K562 (cell line): Measurements from ENCODE around the gene RALGAPA2. TPM values are rescaled to one million over a fixed set of nuclear protein-coding genes. Genes with fewer than 3 reads are reported as not detected.

Experiments
- ATAC-seq: fragments of 200-7000 bp; cut with Tn5 transposase; 3 replicates; pipeline ENCODE4 v1.9.1; 2020; ENCODE audit warnings: moderate library complexity
- BruUV-seq: library from RNA; stranded (reverse); fragments of 400-500 nt; replicated peaks from 2 replicates; lab custom pipeline; 2021; lab: Mats Ljungman, UMichigan
- CTCF ChIA-PET: fragments of 300-600 bp; formaldehyde crosslinking; extraction: SDS; loops from one replicate; lab custom pipeline; 2021; ENCODE audit warnings: low intra/inter-chr PET ratio; lab: Yijun Ruan, JAX
- POLR2A ChIA-PET: fragments of 300-600, 350-650 bp; sonication (Branson Sonifier 250); formaldehyde crosslinking; extraction: SDS; loops from one replicate; lab custom pipeline; 2021; ENCODE audit warnings: antibody characterized with exemption, inconsistent platforms; lab: Yijun Ruan, JAX
- DNase-seq, 4 experiments: peaks; one replicate each; pipeline versions ENCODE4 v3.0.0 to v3.0.0-alpha.2; 2011 to 2018; ENCODE audit warnings: low spot score in 3 of 4, mixed read lengths in 3 of 4; ENCODE audit errors: extremely low read depth in 1 of 4
- FAIRE-seq: peaks from 2 replicates; lab custom pipeline; 2011; peaks lifted over from hg19 to GRCh38; lab: Jason Lieb, UNC
- H2AFZ ChIP-seq: 2 replicates; pipeline ENCODE4 v1.6.0; 2011; ENCODE audit warnings: low read depth, low read length, control low read depth, inconsistent platforms
- H3K27ac ChIP-seq: fragments of 200-600 bp; 3 replicates; pipeline ENCODE4 v1.8.0; 2011; ENCODE audit warnings: low read depth, mild to moderate bottlenecking, control low read depth, inconsistent platforms, low read length, moderate library complexity, mixed read lengths; ENCODE audit errors: extremely low read depth
- H3K27me3 ChIP-seq, 2 experiments: fragments of 300-600 bp in 1 of 2; 2 replicates in 1 of 2; 3 replicates in 1 of 2; pipeline versions ENCODE4 v1.6.0 to v1.8.0; 2011; ENCODE audit warnings: inconsistent platforms in 2 of 2, low read length in 2 of 2, mild to moderate bottlenecking in 1 of 2, mixed read lengths in 1 of 2, moderate library complexity in 1 of 2; ENCODE audit not compliant: control insufficient read depth in 2 of 2, insufficient read depth in 2 of 2
- H3K36me3 ChIP-seq: fragments of 300-600 bp; 3 replicates; pipeline ENCODE4 v1.8.0; 2011; ENCODE audit warnings: mild to moderate bottlenecking, low read length, inconsistent platforms; ENCODE audit not compliant: control insufficient read depth, insufficient read depth
- H3K4me1 ChIP-seq, 2 experiments: fragments of 200-600 bp in 1 of 2; replicated peaks in 1 of 2; 2 replicates in 1 of 2; 3 replicates in 1 of 2; pipeline versions ENCODE4 v1.5.1 to v1.8.0; 2011; ENCODE audit warnings: inconsistent platforms in 2 of 2, low read length in 2 of 2, mild to moderate bottlenecking in 1 of 2, mixed read lengths in 1 of 2, moderate library complexity in 1 of 2; ENCODE audit not compliant: control insufficient read depth in 2 of 2, insufficient read depth in 2 of 2
- H3K4me2 ChIP-seq: 2 replicates; pipeline ENCODE4 v1.6.1; 2011; ENCODE audit warnings: low read length, control low read depth, inconsistent platforms, mixed read lengths; ENCODE audit not compliant: insufficient read depth
- H3K4me3 ChIP-seq: fragments of 200-600 bp; sonication (generic), shearing (Covaris generic); 2 replicates; pipeline ENCODE4 v1.5.1; 2016; ENCODE audit warnings: control low read depth, inconsistent platforms
- H3K79me2 ChIP-seq: fragments of 200-600 bp; 3 replicates; pipeline ENCODE4 v1.8.0; 2011; ENCODE audit warnings: low read length, inconsistent platforms; ENCODE audit not compliant: control insufficient read depth, insufficient read depth
- H3K9ac ChIP-seq, 2 experiments: 2 replicates each; pipeline versions ENCODE4 v1.6.0 to v1.6.1; 2011; ENCODE audit warnings: low read depth in 2 of 2, low read length in 2 of 2, control low read depth in 1 of 2, inconsistent platforms in 1 of 2, mild to moderate bottlenecking in 1 of 2, mixed read lengths in 1 of 2; ENCODE audit not compliant: insufficient read depth in 1 of 2
- H3K9me1 ChIP-seq: one replicate; pipeline ENCODE4 v1.6.0; 2011; ENCODE audit warnings: inconsistent platforms, mild to moderate bottlenecking, low read length, moderate library complexity; ENCODE audit not compliant: control insufficient read depth, insufficient read depth
- H3K9me3 ChIP-seq: replicated peaks from 2 replicates; pipeline ENCODE4 v1.5.1; 2011; ENCODE audit warnings: low read depth, low read length, inconsistent platforms; ENCODE audit not compliant: control insufficient read depth, insufficient read depth
- H4K20me1 ChIP-seq: replicated peaks from 2 replicates; pipeline ENCODE4 v1.6.1; 2011; ENCODE audit warnings: low read length, inconsistent platforms, mixed read lengths; ENCODE audit not compliant: control insufficient read depth, insufficient read depth
- COPS2 ChIP-seq: fragments of 450-650 bp; conservative IDR thresholded peaks from 2 replicates; pipeline ENCODE4 v1.6.1; 2016; ENCODE audit warnings: mild to moderate bottlenecking, moderate library complexity
- GABPA ChIP-seq: fragments of 200-800 bp; sonication (Bioruptor generic); conservative IDR thresholded peaks from 2 replicates; pipeline ENCODE4 v1.6.1; 2016; ENCODE audit warnings: low read depth, missing genetic modification characterization, missing compliant biosample characterization
- KDM2B ChIP-seq: fragments of 250-450 bp; sonication (Bioruptor Pico); IDR thresholded peaks from 2 replicates; pipeline ENCODE4 v1.8.0; 2021; ENCODE audit warnings: mild to moderate bottlenecking, moderate library complexity
- MXD1 ChIP-seq: fragments of 250-450 bp; sonication (Bioruptor Pico); IDR thresholded peaks from 2 replicates; pipeline ENCODE4 v1.8.0; 2021; ENCODE audit warnings: borderline replicate concordance, mild to moderate bottlenecking, moderate library complexity; ENCODE audit not compliant: poor library complexity, severe bottlenecking
- MYNN ChIP-seq, 2 experiments: sonication (generic); formaldehyde crosslinking in 1 of 2; IDR thresholded peaks; 2 replicates each; pipeline versions ENCODE4 v1.5.0 to v1.6.1; 2016 to 2020; ENCODE audit warnings: antibody characterized with exemption in 1 of 2, missing genetic modification reagents in 1 of 2
- NR2C2 ChIP-seq, 2 experiments: fragments of 200-800 bp in 1 of 2; sonication (Bioruptor generic) in 1 of 2; sonication (generic) in 1 of 2; formaldehyde crosslinking in 1 of 2; IDR thresholded peaks; 2 replicates each; pipeline versions ENCODE4 v1.6.1 to v1.8.0; 2016 to 2022; ENCODE audit warnings: mild to moderate bottlenecking in 1 of 2, missing compliant biosample characterization in 1 of 2, missing genetic modification characterization in 1 of 2, missing genetic modification reagents in 1 of 2
- RBM39 ChIP-seq: fragments of 200-400 bp; formaldehyde crosslinking; optimal IDR thresholded peaks from 2 replicates; pipeline ENCODE3; 2018; ENCODE audit warnings: low read depth, low read length
- RFX7 ChIP-seq: fragments of 250-450 bp; sonication (Bioruptor Pico); IDR thresholded peaks from 2 replicates; pipeline ENCODE4 v1.5.1; 2021; ENCODE audit warnings: mild to moderate bottlenecking
- RNF2 ChIP-seq: sonication (generic); IDR thresholded peaks from 2 replicates; pipeline ENCODE4 v1.6.1; 2016
- SMAD4 ChIP-seq: fragments of 250-450 bp; sonication (Bioruptor Pico); conservative IDR thresholded peaks from 2 replicates; pipeline ENCODE4 v1.8.0; 2021; ENCODE audit warnings: inconsistent platforms, mild to moderate bottlenecking, moderate library complexity
- ZNF277 ChIP-seq: fragments of 250-450 bp; sonication (Bioruptor Pico); IDR thresholded peaks from 2 replicates; pipeline ENCODE4 v1.8.0; 2022; ENCODE audit warnings: inconsistent platforms, mild to moderate bottlenecking, moderate library complexity, borderline replicate concordance
- ZNF696 ChIP-seq: fragments of 250-450 bp; sonication (Bioruptor Pico); conservative IDR thresholded peaks from 2 replicates; pipeline ENCODE4 v1.4.0; 2020; ENCODE audit warnings: mild to moderate bottlenecking, moderate library complexity
- WGBS: fragments of 100-300 bp; shearing (Covaris generic); methylation state at CpG from one replicate; pipeline ENCODE4 v1.1.6; 2016; ENCODE audit warnings: low coverage, mixed read lengths; ENCODE audit not compliant: insufficient coverage; ENCODE audit errors: missing lambda C conversion rate; 5-methylcytosine and 5-hydroxymethylcytosine counted together
- in situ Hi-C: fragments of 300-500 bp; cut with MboI; formaldehyde crosslinking; loops from 4 replicates; pipeline ENCODE4 v1.15.0; 2018; ENCODE audit warnings: inconsistent platforms, mixed read lengths
- intact Hi-C: fragments of 100-400 bp; cut with micrococcal nuclease; formaldehyde crosslinking; loops from 2 replicates; pipeline ENCODE4 v1.14.2; 2022
- polyA plus RNA-seq, 8 experiments: library from polyadenylated mRNA; depleted of rRNA in 4 of 8; stranded (reverse) in 5 of 8; unstranded in 3 of 8; fragments of >200 nt; fragmentation: Nextera tagmentation in 2 of 8; fragmentation: Illumina TruSeq in 1 of 8; extraction: Ambion mirVana in 2 of 8; extraction: Trizol in 1 of 8; gene quantifications; 2 replicates each; pipeline versions ENCODE4 v1.2.1 to v1.2.3, GENCODE V29; 2011 to 2014; ENCODE audit warnings: inconsistent platforms in 1 of 8, missing spikeins in 1 of 8
- total RNA-seq, 7 experiments: library from RNA; depleted of rRNA in 6 of 7; stranded (reverse); fragments of >200 nt in 6 of 7; fragmentation: Illumina TruSeq in 2 of 7; extraction: Trizol in 2 of 7; gene quantifications; 2 replicates each; pipeline versions ENCODE4 v1.2.1 to v1.2.3, GENCODE V29; 2011 to 2021; ENCODE audit warnings: low replicate concordance in 1 of 7

RALGAPA2 gene
- total and polyA plus RNA-seq, 9 of the 15 experiments (the other 6 are each of a cell fraction or from before 2014, with no cell fraction given) = 0.35 to 2.7 (median 1.4) TPM

GRCh38 chr20:20525214-20525613 is 187.2 kb downstream of the RALGAPA2 start:
- no TSS peak for BruUV-seq
- no peak overlapping the region for H3K4me3 ChIP-seq
- no peak overlapping the region for H3K27ac ChIP-seq
- H3K79me2 ChIP-seq = no peaks in the 10 kb centered on the region
- FAIRE-seq (no peak), DNase-seq (no peak), ATAC-seq (no peak)
- intact Hi-C loops = no loop called here
- no peak overlapping the region for H3K4me2 ChIP-seq
- in situ Hi-C loops = no loop called here
- H3K27me3 ChIP-seq = no peaks in the 10 kb centered on the region
- WGBS = 0% methylated on average over 2 of the region's 2 CpGs
- no peak overlapping the region for H3K9ac ChIP-seq
- no peaks in the 10 kb centered on the region for H3K4me1 ChIP-seq
- TF ChIP-seq RBM39 = no peak
- TF ChIP-seq COPS2 = no peak
- TF ChIP-seq MXD1 (CRISPR knock-in tag) = no peak
- TF ChIP-seq NR2C2 (CRISPR knock-in tag; IDR thresholded peaks at IDR 0.05) = no peak
- no peak for TF ChIP-seq NR2C2 (tag; IDR thresholded peaks at IDR 0.05)
- no peaks in the 10 kb centered on the region for H4K20me1 ChIP-seq
- H3K9me3 ChIP-seq = no peaks in the 10 kb centered on the region
- no peaks in the 10 kb centered on the region for H3K36me3 ChIP-seq
- POLR2A ChIA-PET = interaction anchor here (0.7 kb wide), 1 partner anchor 11 kb away, joined by 3 read pairs; no protein-coding TSS in a partner anchor
- no peaks in the 10 kb centered on the region for H3K9me1 ChIP-seq
- H2AFZ ChIP-seq = no peak overlapping the region
- CTCF ChIA-PET = no interaction called here

GRCh38 chr20:20524756-20525155 is 187.7 kb downstream of the RALGAPA2 start:
- Histone ChIP-seq H2AFZ (no peak overlapping the region), H3K27ac (no peak overlapping the region), H3K4me1 (no peaks in the 10 kb centered on the region), H3K27me3 (no peaks in the 10 kb centered on the region), H3K4me2 (no peak overlapping the region), H3K36me3 (no peaks in the 10 kb centered on the region), H3K9ac (no peak overlapping the region), H4K20me1 (no peaks in the 10 kb centered on the region), H3K4me3 (no peak overlapping the region), H3K79me2 (no peaks in the 10 kb centered on the region), H3K9me1 (no peaks in the 10 kb centered on the region), H3K9me3 (no peaks in the 10 kb centered on the region)
- intact Hi-C loops = no loop called here
- ChIA-PET POLR2A (interaction anchor here (0.7 kb wide), 1 partner anchor 11 kb away, joined by 3 read pairs; no protein-coding TSS in a partner anchor), CTCF (no interaction called here)
- 0% methylated on average over 2 of the region's 2 CpGs for WGBS
- ATAC-seq = no peak
- no peak for DNase-seq
- no peak for FAIRE-seq
- in situ Hi-C loops = no loop called here
- no TSS peak for BruUV-seq
- TF ChIP-seq SMAD4 (CRISPR knock-in tag) (no peak), MYNN (IDR thresholded peaks at IDR 0.05) (no peak), MYNN (CRISPR knock-in tag; IDR thresholded peaks at IDR 0.05) (no peak), ZNF696 (no peak), RNF2 (no peak), RFX7 (CRISPR knock-in tag) (no peak), ZNF277 (CRISPR knock-in tag) (no peak), KDM2B (CRISPR knock-in tag) (no peak), GABPA (no peak)
